LNCaP clone FGC (cell line): Measurements from ENCODE around the gene SLC17A2.

Source experiments
- DNase-seq: peaks from one replicate; pipeline ENCODE4 v3.0.0-alpha.2; 2011; ENCODE audit warnings: low read depth
- H3K4me3 ChIP-seq: 2 replicates; pipeline ENCODE4 v1.5.1; 2011; ENCODE audit warnings: mild to moderate bottlenecking, low read depth, low read length, control low read depth
- CTCF ChIP-seq: IDR thresholded peaks from 2 replicates; pipeline ENCODE4 v1.5.1; 2012; ENCODE audit warnings: mild to moderate bottlenecking; ENCODE audit not compliant: control insufficient read depth, insufficient read depth; ENCODE audit errors: extremely low read depth

The SLC17A2 gene

GRCh38 chr6:25919657-25920056 is 10.8 kb downstream of the SLC17A2 start:
- DNase-seq, result no peak
- H3K4me3 ChIP-seq, result no peak overlapping the region
- TF ChIP-seq CTCF, result no peak

GRCh38 chr6:25918083-25918683 is 12.3 kb downstream of the SLC17A2 start:
- DNase-seq, result no peak
- no peak overlapping the region for H3K4me3 ChIP-seq
- no peak for TF ChIP-seq CTCF

- no peak for TF ChIP-seq CTCF
These were observed 13.6 kb downstream of the SLC17A2 start for GRCh38 chr6:25916789-25917490.

GRCh38 chr6:25916330-25916729 is 14.2 kb downstream of the SLC17A2 start:
- TF ChIP-seq CTCF, result no peak
- no peak for DNase-seq
- H3K4me3 ChIP-seq, result no peak overlapping the region

More at GRCh38 chr6:25916789-25917490, 13.6 kb downstream of the SLC17A2 start:
- H3K4me3 ChIP-seq, result no peak overlapping the region
- DNase-seq, result no peak

- TF ChIP-seq CTCF, result no peak
- no peak for DNase-seq
- H3K4me3 ChIP-seq, result no peak overlapping the region
These were observed 16.8 kb downstream of the SLC17A2 start for GRCh38 chr6:25913741-25914140.

- TF ChIP-seq CTCF, result no peak
- DNase-seq, result no peak
These were observed 19.1 kb downstream of the SLC17A2 start for GRCh38 chr6:25911351-25911750.

More at GRCh38 chr6:25911351-25911750, 19.1 kb downstream of the SLC17A2 start:
- no peak overlapping the region for H3K4me3 ChIP-seq
